ENCODE results near the gene SOCS6.
"Not testable (repeated sequence)": the region's sequence is repeated elsewhere in the genome, so short reads cannot be mapped to it uniquely, and the experiment has no call there.

Gene SOCS6

GRCh38 chr18:70324897-70325296, 36.1 kb downstream of the SOCS6 start:
- DNase-seq = no peak

- no peak for DNase-seq
Measured at GRCh38 chr18:70326255-70326654, 37.4 kb downstream of the SOCS6 start.

GRCh38 chr18:70328169-70328568, 39.3 kb downstream of the SOCS6 start:
- no peak for DNase-seq

DNA sequence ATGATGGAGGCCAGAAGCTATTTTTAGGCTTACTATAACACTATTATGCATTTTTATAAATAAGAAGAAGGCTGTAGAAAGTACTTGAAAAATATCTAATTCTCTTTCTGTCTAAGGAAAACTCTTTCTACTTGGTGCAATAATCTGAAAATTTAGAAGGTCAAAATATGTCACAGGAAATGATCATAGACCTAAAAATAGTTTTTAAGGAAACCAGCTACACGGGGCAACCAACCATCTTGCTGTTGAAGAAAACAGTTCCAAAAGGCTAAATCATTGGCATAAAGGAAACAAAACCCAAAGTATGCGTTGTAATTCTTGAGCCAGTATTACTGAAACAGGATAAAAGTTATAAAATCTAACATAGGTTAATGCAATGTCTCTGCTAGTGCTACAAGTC, 40.2 kb downstream of the SOCS6 start:
- no peak for DNase-seq

DNA sequence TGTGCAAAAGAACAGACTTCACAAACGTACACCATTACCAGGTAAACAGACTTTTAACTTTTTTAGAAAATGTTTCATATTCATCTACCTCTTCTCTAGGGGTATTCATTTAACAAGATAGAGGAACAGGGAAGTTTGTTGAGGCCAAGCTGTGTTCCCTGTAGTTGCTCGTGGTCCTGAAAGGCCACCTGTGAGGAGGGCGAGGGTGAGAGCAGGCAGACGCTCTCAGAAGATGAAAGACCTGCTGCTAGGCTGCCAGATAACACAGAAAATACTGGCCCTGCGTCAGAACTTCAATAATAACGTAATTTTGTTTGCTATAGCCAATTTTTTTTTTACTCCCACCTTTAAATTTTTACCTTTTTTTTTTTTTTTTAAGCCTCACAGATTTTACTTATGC, 42.0 kb downstream of the SOCS6 start:
- DNase-seq = no peak

DNA sequence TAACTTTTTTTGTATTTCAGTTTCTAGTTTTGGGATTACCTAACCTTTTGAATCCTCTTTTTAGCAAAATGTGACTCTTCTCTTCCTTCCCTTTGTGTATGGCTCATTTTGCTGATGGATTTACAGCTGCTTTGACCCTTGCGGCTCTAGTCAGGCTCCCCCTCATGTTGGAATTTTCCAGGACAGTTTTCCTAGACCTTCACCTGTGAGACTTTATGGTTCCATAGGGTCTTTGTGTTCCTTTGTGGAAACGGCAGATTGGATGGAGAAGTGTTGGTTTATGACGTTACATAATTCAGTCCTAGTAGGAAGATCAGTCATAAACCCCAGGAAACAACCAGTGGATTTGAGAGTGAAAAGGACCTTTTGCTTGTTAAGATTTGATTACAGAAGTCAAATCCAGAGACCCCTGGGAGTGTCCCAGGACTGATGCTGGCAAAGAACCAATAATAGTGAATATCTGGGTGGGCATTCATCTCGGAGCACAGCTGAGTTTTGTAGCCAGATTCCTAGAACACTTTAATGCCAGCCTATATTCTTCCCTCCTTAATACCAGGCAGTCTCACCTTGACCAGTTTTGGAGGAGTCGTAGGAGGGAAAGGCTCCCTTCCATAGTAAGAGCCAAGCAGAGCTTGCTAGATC, 42.7 kb downstream of the SOCS6 start:
- no peak for DNase-seq

DNA sequence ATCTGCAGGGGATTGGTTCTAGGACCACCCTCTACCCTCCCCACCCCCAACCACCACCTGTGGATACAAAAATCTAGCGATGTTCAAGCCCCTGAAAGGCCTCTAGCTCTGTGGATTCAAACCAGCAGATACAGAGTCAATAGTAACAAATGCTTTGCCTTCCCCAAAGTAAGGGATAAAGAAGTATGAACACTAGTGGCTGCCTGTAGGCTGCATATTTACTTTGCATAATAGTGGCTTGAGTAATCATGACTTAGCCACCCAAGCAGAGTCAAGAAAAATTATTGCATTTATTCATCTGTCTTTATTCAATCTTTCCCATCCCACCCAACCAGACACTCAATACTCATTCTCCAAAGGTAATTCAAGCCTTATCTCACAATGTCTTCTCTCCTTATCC, 43.8 kb downstream of the SOCS6 start:
- no peak for DNase-seq

GRCh38 chr18:70333316-70333715, 44.5 kb downstream of the SOCS6 start:
- DNase-seq = no peak

GRCh38 chr18:70333757-70334156, 44.9 kb downstream of the SOCS6 start:
- DNase-seq = no peak

DNA sequence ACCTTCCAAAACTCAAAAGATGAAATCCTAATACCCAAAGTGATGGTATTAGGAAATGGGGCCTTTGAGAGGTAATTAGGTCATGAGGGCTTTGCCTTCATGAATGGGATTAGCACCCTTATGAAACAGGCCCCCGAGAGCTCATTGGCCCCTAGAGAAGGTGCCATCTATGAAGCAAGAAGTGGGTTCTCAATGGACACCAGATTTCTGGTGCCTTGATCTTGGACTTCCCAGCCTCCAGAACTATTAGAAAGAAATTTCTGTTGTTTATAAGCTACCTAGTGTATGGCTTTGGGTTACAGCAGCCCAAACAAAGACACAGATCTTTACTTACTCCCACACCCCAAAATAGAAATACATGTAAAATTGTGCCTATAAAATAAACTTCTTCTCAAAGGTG, 45.4 kb downstream of the SOCS6 start:
- DNase-seq = no peak

DNA sequence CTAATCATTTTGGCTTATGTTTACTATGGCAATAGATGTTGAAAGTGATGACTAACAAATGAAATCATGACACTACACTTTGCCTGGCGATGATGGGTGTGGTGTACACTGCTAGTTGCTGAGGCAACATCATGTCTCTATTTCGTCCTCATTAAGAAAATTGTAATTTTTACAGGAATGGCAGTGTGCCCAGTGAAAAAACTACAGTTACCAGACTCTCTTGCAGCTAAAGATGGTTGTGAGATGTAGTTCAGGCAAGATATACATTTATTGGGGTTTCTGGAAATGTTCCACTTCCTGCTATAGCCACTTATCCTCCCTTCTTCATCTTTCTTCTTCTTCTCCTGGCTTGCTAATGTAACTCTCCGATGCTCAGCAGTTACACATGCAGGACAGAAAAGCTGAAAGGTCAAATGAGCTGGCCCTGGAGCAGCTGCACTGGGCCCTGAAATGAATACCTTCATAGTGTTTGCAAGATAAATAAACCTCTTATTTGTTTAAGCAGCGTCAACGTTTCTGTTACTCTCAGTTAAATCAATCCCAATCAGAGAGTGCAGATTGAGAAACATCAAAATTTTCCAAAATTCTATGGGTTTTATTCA, 46.0 kb downstream of the SOCS6 start:
- DNase-seq = no peak

GRCh38 chr18:70335892-70336726, 47.3 kb downstream of the SOCS6 start:
- no peak for DNase-seq

- no peak for DNase-seq
Measured at GRCh38 chr18:70337139-70337972, 48.5 kb downstream of the SOCS6 start.

GRCh38 chr18:70338890-70339289, 50.0 kb downstream of the SOCS6 start:
- no peak for DNase-seq

DNA sequence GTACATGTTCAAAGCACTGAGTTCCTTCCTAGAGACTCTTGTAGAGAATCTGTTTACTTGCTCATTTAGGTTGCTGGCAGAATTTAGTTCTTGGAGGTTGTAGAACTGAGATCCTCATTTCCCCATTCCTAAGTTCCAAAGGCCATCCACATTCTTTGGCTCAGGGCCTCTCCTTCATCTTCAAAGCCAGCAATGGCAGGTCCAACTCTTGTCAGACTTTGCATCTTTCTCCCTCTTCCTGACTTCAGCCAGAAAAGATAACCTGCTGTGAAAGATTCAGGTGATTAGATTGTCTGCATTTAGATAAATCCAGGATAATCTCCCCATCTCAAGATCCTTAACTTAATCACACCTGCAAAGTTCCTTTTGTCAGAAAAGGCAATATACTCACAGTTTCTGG, 51.1 kb downstream of the SOCS6 start:
- DNase-seq = no peak

DNA sequence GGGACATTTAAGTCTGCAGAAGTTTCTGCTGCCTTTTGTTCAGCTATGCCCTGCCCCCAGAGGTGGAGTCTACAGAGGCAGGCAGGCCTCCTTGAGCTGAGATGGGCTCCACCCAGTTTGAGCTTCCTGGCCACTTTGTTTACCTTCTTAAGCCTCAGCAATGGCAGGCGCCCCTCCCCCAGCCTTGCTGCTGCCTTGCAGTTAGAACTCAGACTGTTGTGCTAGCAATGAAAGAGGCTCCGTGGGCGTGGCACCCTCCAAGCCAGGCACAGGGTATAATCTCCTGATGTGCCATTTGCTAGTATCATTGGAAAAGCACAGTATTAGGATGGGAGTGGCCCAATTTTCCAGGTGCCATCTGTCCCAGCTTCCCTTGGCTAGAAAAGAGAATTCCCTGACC, 59.6 kb downstream of the SOCS6 start:
- not testable (repeated sequence) for DNase-seq

DNA sequence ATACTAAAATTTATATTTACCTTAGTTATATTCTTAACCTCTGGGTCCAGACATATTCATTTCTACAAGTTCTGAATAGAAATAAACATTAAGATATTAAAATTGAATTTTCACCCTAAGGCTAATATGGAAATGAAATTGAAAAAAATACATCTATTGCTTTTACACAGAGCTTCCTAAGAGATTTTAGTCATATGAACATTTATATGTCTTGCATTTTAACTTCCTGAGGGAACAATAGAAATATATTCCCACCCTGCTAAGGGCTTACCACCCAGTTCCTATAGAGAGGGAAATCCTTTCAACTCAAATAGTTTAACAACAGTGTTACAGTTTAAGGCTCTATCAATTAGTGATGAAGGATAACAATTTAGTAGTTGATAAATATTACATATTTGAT, 60.5 kb downstream of the SOCS6 start:
- no peak for DNase-seq

DNA sequence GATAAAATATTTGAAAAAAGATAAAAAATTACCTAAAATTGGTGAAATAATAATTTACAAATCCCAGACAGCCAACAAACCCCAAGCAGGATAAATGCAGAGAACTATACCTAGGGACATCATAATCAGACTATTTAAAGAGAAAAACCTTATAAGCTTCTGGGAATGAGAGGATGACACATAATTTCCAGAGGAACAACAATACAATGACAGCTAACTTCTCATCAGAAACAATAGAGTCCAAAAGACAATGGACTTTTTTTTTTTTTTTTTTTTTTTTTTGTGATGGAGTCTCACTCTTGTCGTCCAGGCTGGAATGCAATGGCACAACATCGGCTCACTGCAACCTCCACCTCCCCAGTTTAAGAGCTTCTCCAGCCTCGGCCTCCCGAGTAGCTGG, 65.2 kb downstream of the SOCS6 start:
- DNase-seq = no peak

- no peak for DNase-seq
Measured at GRCh38 chr18:70354771-70355170, 65.9 kb downstream of the SOCS6 start.

DNA sequence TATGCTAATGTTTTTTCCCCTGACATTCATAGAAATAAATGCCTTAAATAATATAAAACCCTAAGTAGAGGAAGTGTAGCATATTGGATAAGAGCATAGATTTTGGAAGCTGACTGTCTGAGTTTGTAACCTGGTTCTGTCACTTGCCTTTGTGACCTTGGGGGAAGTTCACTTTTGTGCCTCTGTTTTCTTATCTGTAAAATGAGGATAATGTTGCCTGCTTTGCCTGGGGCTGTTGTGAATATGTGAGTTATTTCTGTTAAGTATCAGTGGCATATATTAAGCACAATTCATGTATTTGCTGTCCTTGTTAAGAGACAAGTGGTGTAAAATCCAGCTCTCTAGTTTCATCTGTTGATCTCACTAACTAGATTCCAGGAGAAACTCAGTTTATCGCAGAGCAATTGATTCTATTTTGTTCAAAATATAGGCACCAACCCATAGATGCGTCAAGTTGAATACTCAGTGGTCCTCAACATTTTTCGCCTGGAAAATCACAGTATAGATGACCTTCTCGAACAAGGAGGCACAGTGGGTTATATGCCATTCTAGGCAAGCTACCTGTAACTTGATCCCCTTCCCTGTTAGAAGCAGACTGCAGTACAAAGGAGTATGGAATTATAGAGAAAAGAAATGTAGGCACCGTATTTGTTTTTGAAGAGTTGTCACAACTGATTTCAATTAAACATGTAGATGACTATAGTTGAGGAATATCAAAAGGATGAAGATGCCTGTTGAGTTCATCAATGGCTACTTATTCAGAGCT, 67.0 kb downstream of the SOCS6 start:
- no peak for DNase-seq

DNA sequence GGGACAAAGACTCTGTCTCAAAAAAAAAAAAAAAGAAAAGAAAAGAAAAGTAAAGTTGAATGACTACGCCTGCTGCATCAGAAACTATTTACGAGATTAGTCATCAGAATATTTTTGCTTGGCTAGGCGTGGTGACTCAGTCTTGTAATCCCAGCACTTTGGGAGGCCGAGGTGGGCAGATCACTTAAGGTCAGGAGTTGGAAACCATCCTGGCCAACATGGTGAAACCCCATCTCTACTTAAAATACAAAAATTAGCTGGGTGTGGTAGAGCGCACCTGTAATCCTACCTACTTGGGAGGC, 69.2 kb downstream of the SOCS6 start:
- DNase-seq = not testable (repeated sequence)

DNA sequence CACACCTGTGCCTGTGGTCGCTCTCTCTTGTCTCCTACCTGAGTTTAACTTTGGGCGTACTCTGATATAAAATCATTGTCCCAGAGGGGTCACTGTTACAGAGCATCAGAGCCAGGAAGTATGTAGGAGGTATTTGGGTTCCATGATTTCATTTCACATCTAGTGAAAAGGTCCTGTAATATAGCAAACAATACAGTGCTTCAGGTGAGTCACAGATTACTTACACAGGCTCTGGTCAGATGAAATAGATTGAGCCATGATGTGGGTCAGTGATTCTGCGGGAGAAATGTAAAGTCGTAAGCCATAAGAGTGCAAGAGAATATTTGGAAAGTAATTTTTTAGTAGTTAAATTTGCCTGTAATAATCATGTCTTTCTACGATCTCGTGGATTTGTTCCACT, 70.2 kb downstream of the SOCS6 start:
- no peak for DNase-seq

- no peak for DNase-seq
Measured at GRCh38 chr18:70362258-70362657, 73.4 kb downstream of the SOCS6 start.

Data from SIG-M5 (cell line).